HG02840 (cell line): Measurements from ENCODE around the gene DEPP1.

Experiments
- ATAC-seq: cut with Tn5 transposase; IDR thresholded peaks from one replicate; pipeline ENCODE4 v1.9.1; 2021; ENCODE audit warnings: mild to moderate bottlenecking, moderate library complexity, moderate number of reproducible peaks; ENCODE audit not compliant: unreplicated experiment, low FRiP score

The DEPP1 gene

DNA sequence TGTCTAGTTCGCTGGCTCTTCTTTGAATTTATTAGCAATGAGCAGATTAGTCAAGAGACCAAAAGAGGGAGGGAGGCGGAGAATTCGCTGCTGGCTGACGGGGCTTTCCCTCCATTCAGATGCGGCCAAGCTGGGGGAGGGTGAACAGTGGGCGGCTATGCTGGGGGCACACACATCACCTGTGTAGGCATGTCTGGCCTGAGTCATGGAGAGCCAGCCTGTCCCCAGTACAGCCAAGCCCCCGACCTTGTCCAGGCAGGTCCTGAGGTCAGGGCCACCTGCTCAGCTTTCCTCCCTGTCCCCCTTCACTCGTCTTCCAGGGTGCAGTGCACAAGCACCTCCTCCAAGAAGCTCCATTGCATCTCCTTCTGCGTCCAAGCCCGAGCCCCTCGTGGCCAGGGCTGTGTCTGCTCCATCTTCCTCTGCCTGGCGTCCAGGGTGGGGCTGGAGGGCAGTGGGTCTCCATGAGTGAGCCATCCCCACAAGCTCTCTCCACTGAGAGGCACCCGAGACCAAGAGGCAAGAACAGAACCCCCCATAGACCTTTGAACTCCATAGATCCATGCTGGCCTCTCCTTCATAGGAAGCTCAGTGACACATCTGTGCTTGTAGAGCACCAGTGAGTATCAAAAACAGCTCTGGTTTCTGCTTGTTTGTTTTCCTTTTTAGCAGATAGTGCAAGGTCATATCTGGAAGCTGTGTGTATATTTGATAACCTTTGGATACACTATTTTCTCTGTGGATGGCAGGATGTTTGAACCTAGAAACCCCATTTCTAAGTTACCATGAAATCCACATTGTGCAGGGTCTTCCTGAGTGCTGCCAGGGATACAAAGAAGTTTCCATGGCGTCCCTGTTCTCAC lies 1.9 kb upstream of the DEPP1 start:
- ATAC-seq, result no peak

GRCh38 chr10:44979281-44980191 lies 927 bp upstream of the DEPP1 start:
- no peak for ATAC-seq

- ATAC-seq, result no peak
These were observed 418 bp downstream of the DEPP1 start for GRCh38 chr10:44978213-44978569.

- ATAC-seq, result no peak
These were observed 1.1 kb downstream of the DEPP1 start for GRCh38 chr10:44977287-44978212.

GRCh38 chr10:44976352-44977198 lies 2.0 kb downstream of the DEPP1 start:
- no peak for ATAC-seq

DNA sequence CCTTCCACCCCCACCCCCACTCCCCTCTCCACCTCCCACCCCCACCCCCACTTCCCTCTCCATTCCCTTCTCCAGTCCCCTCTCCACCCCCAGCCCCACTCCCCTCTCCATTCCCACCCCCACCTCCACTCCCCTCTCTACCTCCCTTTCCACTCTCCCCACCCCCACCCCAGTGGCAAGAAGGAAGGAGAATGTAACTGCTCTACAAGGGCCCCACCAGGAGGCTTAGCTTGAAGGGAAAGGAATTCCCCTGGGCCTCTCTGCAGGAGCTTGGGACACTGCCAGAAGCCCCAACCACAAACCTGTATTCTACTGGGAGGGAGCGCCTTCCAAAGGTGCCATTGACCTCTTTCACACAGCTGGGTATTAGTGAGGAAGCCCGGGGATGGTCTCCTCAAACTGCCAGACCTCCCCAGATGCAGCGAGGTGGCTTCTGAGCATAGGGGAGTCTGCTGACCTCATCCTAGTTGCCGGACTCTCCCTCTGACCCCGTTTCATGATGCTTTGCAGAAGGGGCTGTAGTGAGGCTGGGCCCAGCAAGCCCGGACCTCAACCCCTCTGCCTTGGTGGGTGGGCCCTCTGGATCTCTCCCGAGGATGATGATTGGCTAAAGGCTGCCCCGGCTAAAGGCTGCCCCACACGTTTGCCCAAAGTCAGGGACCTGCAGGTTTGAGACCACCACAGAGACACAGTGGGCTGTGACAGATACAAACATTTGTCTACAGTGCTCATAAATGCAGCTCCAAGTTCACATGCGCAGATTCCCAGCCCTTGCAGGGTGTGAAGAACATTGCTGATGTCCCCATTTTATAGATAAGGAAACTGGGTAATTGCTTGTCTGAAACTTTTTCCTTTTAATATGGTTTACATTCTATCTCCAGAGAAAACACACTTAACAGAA lies 2.9 kb downstream of the DEPP1 start:
- ATAC-seq, result no peak

GRCh38 chr10:44974628-44975430 lies 3.8 kb downstream of the DEPP1 start:
- ATAC-seq, result peak; percentile 58

DNA sequence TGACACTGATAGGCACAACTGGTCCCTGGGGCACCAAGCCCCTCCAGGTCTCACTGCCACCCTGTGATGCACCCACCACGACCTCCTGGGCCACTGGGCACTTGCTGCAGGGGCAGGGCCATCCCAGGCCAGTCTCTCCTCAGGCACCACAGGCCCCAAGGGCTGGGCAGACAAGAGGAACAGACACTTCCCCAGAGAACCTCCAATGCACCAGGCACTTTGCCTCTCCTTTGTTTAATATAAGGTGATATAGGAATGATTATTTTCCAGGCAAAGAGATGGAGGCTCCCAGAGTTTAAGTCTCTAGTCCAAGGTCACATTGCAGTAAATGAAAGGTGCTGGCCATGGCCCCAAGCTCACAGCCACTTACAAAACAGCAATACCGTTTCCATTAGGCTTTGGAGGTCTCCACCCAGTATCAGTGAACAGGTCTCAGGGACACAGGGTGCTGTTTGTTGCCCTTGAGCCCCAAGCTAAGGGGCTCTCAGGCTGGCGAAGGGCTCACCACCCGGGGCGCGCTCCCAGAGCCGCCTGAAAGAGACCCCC lies 4.5 kb downstream of the DEPP1 start:
- no peak for ATAC-seq

- no peak for ATAC-seq
These were observed 5.1 kb downstream of the DEPP1 start for GRCh38 chr10:44973323-44974081.

DNA sequence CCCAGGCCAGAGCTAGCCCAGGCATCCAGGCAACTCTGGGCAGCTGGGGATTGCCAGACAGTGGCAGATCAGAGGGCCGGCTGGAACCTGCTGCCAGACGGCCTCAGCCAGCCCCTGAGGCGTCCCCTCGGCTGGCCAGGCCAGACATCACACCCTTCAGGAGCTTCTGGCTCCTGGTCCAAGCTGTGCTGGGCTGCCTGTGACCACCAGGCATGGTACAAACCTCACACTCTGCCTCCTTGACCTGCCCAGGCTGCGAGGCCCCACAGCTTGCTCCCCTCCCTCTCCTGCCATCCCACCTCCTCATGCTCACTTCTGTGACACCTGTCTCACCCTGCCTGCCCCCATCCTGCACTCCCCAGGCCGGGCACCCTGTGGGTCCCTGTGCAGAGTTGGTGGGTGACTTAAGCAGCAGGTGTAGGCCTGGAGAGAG lies 5.7 kb downstream of the DEPP1 start:
- no peak for ATAC-seq

DNA sequence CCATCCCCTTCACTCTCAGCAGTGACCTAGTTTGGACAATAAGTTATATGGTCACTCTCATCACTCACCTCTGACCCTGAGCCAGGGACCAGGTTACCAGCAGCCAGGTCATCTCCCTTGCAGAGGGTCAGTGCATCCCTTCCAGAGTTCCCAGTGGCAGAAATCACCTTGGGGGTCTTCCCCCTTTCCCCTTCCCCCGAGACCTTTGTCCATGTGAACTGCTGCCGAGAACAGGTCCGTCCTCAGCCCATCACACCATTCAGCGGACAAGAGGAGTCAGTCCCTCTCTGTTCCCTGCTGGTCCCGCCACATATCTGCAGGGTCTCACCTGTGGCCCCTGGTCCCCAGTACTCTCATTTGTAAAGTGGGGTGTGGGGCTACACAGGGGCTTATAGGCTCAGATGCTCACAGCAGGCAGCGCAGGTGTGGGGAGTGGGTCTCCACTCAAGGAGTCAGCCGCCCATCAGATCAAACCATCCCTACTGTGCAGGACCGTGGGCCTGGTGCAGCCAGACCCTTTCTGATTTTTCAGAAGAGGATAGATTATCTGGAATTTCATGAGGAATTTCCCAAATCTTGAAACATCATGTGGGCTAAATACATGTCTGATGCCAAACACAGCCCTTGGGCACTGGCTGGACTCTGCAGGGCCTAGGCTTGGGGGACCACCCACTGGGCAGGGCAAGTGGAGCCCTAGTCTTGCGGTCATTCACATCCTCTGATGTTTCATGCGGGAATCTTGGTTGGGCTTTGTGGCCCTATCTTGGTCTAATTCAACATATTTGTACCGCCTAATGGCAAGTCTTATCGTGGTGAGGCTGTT lies 6.5 kb downstream of the DEPP1 start:
- no peak for ATAC-seq

DNA sequence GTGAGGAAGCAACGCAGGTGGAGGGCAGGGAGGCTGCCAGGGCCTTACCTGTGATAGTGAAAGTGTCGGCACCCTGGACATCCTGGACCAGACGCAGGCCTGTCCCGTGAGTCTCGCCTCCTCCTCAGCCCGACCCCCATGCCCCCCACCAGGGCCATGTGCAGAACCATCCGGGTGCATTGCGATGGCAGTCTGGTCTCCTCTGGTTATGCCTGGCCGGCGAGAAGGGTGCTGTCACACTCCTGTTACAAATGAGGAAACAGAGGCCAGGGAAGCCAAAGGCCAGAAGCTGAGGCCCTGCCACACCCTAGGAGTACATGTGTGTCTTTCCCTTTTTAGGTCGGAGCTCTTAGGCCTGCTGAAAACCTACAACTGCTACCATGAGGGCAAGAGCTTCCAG lies 7.2 kb downstream of the DEPP1 start:
- ATAC-seq, result no peak

DNA sequence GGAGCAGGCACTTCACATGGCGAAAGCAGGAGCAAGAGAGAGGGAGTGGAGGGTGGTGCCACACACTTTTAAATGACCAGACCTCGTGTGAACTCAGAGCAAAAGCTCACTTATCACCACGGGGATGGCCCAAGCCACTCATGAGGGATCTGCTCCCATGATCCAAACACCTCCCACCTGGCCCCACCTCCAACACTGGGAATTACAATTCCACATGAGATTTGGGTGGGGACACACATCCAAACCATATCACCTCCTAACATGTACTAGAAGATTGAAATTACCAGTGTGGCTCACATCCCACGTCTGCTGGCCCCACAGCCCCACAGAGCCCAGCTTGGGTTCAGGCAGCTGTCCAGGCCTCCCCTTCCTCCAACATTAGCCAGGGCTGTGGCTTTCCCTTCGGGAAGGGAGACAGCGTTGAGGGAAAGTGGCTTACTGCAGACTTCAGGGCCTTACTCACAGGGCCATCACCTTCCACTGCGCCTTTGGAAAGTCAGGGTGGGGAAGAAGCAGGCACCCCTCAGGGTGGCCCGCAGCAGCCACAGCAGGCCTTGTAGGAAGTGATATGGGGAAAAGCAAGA lies 7.7 kb downstream of the DEPP1 start:
- no peak for ATAC-seq

GRCh38 chr10:44969854-44970253 lies 8.8 kb downstream of the DEPP1 start:
- no peak for ATAC-seq
